GM12873 (cell line): Measurements from ENCODE around the gene KCNA2.
A peak's percentile ranks its signal among the peaks of the same experiment; 100 is the strongest.

Experiments used
- TF ChIP-seq, protein P1 (sequence below): IDR thresholded peaks from 2 replicates; pipeline ENCODE4 v1.5.1; 2012; ENCODE audit warnings: low read depth, mild to moderate bottlenecking, moderate library complexity, low read length, control low read depth; ENCODE audit not compliant: insufficient read depth; ENCODE audit errors: missing control alignments

KCNA2 gene

DNA sequence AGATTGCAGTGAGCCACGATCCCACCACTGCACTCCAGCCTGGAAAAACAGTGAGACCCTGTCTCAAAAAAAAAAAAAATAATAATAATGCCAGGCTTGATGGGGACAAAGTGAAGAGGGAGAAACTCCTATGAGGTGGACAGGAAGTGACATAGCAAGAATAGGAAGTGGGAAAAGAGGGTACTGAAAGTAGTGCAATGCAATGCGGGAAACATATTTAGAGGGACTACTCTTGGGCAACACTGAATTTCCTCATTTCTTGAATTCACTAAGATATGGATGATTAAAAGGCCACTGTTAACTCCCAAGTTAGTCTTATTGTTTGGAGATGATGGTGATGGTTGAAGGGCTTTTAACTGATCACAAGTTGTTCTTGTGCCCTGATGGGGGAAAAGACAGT lies 21.6 kb upstream of the KCNA2 start:
- TF ChIP-seq, protein P1, sequence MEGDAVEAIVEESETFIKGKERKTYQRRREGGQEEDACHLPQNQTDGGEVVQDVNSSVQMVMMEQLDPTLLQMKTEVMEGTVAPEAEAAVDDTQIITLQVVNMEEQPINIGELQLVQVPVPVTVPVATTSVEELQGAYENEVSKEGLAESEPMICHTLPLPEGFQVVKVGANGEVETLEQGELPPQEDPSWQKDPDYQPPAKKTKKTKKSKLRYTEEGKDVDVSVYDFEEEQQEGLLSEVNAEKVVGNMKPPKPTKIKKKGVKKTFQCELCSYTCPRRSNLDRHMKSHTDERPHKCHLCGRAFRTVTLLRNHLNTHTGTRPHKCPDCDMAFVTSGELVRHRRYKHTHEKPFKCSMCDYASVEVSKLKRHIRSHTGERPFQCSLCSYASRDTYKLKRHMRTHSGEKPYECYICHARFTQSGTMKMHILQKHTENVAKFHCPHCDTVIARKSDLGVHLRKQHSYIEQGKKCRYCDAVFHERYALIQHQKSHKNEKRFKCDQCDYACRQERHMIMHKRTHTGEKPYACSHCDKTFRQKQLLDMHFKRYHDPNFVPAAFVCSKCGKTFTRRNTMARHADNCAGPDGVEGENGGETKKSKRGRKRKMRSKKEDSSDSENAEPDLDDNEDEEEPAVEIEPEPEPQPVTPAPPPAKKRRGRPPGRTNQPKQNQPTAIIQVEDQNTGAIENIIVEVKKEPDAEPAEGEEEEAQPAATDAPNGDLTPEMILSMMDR: no peak

DNA sequence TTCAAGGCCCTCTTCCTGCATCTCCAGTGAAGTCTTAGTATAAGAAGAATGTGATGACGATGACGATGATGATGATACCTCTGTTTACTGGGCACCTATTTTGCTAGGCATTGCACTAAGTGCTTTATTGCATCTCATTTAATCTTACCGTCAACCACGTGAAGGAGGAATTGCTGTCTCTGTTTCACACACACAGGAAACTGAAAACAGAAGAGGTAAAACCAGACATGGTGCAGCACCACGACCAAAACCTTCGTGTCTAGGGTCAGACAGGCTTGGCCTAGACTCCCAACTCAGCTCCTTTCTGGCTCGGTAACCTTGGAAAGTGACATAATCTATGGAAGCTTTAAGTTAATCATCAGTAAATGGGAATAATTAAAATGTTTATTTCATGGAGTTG lies 20.7 kb upstream of the KCNA2 start:
- TF ChIP-seq, protein P1: no peak

DNA sequence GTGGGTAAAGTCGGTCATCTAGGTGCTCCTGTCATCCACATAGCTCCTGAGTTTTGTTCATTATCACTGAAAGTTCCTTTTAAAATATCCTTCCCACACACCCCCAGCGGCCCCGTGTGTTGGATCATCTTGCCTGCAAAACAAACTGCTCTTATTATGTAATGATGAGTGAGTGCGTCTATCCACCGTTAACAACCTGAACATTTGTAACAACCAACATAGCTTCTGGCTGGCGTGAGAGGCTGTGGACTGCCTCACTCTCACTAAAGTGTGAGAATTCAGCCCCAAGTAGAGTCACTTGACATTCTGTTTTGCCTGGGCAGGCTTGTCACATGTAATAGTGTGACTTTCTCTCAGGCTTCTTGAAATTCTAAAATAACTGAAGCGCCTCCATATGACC lies 14.5 kb upstream of the KCNA2 start:
- TF ChIP-seq, protein P1: no peak

DNA sequence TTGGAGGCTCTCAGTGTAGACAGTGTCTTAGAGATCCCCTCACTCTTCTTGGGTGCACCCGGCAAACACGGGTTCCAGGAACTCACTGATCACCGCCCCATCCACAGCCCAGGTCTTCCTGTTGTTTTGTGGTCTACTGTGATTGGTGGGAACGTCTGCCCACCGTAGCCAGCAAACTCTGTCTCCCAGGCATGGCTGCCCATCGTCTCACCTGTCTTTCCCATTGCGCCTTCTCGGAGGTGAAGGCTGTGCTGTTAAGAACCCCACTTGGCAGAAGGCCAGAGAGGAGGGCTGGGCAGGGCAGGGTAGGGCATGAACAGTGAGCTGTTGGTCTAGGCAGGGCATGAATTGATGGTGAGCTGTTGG lies 14.1 kb upstream of the KCNA2 start:
- TF ChIP-seq, protein P1: no peak

DNA sequence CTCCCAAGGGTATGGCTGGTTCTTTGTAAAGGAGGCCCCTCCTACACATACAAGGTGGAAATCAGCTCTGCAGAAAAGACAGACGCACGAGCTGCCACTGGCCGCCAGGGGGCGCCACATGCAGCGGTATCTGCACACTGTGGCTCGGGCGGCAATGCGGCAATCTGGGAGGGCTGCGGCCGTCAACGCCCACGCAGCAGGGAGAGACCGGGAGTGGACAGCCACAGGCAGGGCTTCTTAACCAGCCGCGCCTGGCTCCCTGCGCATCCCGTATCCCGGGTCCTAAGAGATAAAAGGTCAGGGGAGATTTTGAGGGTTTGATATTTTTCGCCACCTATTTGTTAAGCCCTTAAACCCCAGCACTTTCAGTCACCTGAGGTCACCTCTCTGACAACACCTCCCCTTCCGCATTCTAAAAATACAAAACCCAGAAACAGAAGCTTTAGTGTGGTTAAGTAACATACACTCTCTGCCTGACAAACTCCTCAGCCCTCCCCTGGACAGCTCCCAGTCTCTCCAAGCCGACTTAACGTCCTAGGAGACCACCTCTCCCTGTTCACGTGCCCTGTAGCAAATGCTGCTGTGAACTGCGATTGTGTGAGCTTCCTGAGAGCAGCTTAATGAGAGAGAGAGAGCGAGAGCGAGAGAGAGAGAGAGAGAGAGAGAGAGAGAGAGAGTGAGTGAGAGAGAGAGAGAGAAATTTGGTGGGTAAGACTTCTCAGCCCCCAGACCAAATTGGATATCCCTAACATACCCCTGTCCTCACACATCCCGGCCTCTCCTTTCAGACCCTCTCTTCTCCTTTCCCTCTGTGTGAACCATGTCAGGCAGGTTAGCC lies 13.5 kb upstream of the KCNA2 start:
- TF ChIP-seq, protein P1: peak; percentile 92

DNA sequence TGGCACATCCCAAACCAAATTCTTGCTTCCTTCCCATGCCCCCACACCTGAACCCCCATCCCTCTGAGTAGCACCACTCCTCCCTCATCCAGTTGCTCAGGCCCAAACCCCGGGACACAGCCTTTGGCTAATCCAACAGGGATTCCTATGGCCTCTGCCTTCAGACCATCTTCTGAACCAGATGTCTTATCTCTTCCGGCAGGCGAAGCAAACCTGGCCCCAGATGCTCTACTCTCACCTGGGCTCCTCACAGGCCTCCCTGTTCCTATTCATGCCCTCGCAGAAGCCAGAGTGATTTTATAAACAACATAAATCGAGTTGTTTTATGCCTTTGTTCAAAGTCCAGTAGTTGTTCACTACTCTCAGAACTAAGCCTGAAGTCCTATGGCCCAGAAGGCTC lies 12.5 kb upstream of the KCNA2 start:
- TF ChIP-seq, protein P1: no peak

DNA sequence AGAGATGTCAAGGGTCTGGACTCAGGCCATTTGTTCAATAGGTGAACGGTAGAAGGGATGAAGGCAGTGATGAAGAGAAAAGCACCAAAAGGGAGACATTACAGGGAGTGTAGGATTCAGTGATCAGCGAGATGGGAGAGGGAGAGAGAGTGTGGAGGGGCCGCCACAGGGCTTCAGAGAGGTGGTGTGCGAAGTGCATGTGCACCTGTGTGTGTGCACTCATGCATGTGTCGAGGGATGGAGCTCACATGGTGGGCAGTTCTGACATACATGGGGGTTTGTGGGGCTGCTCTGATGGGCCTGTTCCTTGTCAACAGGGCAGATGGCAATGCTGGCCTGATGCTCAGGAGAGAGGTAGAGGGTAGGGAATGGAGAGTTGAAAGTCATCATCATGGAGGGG lies 11.4 kb upstream of the KCNA2 start:
- TF ChIP-seq, protein P1: no peak
